NCI-H226 (cell line): ENCODE measurements around the gene LRP10.

Experiments
- DNase-seq: peaks from one replicate; pipeline ENCODE4 v3.0.0-alpha.2; 2015

The LRP10 gene

DNA sequence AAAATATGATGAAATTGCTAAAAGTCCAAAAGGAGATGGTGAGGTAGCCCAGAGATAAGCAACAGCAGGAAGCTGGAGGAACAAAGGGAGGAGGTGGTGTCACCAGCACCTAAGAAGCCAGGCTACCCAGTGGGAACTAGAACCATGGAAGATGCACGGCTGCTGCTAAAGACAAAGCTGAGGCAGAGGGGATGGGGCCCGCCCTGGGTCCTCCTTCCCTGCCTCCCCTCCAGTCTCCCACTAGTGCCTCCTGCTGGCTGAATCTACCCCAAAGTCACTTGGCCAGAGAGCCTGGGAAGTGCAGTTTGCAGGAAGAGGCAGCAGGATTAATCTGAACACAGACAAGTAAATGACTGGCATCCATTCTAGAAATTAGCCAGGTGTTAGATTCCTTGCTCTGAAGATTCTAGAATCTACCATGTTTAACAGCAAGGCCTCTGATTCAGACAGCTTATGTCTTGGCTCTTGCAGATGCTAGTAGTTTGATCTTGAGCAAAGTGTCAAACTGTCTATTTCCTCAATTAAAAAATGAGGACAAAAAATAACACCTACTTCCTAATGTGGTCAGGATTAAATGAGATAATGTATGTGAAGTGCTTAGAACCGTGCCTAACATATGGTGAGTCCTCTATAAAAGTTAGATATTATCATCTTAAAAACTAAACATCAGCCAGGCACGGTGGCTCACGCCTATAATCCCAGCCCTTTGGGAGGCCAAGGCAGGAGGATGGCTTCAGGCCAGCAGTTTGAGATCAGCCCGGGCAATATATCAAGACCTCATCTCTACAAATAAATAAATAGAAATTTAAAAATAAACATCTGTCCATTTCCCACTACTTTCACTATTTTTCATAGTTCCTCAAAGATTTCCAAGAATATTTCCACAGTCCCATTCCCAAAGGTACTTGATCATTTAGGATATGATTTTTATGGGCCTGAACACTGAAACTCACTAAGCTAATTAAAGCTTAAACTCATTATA lies 5.8 kb upstream of the LRP10 start:
- DNase-seq, result no peak

DNA sequence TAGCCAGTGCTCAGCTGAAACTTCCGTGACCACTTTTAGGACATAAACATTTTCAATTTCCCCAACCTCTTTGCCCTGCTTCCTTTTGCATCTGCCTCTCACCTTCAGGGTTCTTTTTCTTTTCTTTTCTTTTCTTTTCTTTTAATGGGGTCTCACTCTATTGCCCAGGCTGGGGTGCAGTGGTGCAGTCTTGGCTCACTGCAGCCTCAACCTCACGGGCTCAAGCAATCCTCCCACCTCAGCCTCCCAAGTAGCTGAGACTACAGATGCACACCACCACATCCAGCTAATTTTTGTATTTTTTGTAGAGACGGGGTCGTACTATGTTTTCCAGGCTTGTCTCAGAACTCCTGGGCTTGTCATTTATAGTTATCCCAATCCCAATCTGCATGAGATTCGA lies 4.7 kb upstream of the LRP10 start:
- no peak for DNase-seq

DNA sequence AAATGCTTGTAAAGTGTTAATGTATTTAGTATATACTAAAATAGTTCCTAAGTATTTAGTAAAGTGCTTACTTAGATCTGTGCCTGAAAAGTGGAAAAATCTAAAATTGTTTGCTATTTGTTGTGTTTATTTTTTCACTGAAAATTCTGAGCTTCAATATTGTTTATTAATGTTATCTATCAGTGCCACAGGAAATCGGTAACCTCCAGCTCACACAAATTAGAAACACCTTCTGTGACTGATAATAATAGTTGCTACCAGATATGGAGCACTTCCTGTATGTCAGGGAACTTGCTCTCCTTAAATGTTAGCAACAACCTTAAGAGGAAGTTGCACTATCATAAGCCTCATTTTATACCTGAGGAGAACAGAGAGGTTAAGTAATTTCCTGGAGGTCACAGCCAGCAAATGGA lies 723 bp upstream of the LRP10 start:
- no peak for DNase-seq

DNA sequence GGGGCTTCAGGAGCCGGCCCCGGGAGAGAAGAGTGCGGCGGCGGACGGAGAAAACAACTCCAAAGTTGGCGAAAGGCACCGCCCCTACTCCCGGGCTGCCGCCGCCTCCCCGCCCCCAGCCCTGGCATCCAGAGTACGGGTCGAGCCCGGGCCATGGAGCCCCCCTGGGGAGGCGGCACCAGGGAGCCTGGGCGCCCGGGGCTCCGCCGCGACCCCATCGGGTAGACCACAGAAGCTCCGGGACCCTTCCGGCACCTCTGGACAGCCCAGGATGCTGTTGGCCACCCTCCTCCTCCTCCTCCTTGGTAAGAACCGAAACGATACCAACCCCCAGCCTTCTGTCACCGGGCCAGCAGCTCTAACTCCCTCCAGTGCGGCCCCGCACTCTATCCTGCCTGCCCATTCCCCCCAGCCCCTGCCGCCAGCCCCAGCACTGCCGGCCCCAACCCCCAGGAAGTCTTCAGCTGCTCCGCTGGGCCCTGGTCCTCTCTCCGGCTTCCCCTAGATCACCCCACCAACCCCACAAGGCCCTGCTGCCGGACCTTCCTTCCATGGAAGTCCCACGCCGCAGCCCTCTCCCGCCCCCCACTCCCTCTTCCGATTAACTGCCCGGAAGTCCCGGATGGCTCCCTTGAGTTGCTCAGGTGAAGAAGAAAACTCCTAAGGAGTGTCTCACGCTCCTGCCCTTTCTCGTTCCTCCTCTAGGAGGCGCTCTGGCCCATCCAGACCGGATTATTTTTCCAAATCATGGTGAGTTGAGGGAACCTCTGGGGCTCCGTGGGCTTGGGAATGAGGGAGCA lies 693 bp downstream of the LRP10 start:
- peak; percentile 79 for DNase-seq

GRCh38 chr14:22872833-22873520 lies 1.4 kb downstream of the LRP10 start:
- no peak for DNase-seq

- no peak for DNase-seq
These were observed 3.6 kb downstream of the LRP10 start for GRCh38 chr14:22875003-22875747.

DNA sequence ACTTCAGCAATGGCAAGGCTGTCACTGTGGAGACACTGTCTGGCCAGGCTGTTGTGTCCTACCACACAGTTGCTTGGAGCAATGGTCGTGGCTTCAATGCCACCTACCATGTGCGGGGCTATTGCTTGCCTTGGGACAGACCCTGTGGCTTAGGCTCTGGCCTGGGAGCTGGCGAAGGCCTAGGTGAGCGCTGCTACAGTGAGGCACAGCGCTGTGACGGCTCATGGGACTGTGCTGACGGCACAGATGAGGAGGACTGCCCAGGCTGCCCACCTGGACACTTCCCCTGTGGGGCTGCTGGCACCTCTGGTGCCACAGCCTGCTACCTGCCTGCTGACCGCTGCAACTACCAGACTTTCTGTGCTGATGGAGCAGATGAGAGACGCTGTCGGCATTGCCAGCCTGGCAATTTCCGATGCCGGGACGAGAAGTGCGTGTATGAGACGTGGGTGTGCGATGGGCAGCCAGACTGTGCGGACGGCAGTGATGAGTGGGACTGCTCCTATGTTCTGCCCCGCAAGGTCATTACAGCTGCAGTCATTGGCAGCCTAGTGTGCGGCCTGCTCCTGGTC lies 4.3 kb downstream of the LRP10 start:
- DNase-seq, result no peak

DNA sequence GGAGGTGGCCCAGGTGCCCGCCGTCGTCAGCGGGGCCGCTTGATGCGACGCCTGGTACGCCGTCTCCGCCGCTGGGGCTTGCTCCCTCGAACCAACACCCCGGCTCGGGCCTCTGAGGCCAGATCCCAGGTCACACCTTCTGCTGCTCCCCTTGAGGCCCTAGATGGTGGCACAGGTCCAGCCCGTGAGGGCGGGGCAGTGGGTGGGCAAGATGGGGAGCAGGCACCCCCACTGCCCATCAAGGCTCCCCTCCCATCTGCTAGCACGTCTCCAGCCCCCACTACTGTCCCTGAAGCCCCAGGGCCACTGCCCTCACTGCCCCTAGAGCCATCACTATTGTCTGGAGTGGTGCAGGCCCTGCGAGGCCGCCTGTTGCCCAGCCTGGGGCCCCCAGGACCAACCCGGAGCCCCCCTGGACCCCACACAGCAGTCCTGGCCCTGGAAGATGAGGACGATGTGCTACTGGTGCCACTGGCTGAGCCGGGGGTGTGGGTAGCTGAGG lies 5.5 kb downstream of the LRP10 start:
- no peak for DNase-seq

GRCh38 chr14:22878271-22879246 lies 7.0 kb downstream of the LRP10 start:
- DNase-seq, result no peak

DNA sequence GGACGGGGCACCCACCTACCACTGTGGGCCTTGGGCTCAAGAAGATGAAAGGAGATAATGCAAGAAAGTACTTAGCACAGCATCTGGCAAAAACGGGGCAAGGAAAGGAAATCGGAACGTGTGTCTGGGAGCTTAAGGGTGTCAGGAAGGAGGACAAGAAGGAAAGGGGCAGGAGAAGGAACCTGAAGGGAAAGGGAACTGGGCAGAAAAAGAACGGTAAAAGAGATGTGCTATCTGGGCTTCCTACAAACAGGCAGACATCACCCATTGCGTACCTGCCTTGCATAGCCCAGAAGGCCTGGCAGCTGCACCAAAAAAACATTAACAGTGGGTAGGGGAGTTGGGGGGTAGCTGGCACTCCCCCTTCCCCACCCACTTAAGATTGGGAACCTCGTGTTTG lies 10.5 kb downstream of the LRP10 start:
- DNase-seq, result no peak

DNA sequence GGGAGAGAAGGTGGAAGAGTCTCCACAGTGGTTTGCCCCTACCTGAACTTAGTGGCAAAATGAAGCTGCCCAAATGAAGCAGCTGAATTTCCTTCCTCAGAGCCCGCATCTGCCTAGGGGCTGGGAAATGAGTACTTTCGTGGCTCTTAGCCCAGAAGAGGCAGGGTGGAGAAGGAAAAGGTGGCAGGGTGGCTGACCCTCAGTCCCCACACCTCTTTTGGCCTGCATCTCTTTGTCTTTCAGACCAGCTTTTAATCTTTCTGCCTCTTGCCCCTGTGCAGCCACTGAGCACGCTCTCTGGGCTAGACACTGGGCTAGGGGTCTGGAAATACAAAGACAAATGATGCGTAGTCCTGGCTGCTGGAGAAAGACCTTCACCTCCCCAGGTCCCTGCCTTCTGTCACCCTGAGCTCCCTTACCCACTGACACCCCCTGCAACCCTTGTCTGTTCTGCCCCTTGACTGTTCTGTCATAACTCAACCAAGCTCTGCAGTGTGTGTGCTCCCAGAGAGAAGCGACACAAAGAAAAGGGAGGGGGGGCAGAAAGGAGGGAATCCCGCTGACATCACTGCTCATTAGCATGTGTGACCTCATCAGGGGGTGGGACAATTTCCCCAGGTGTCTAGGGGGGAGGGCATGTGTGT lies 11.1 kb downstream of the LRP10 start:
- DNase-seq, result no peak

DNA sequence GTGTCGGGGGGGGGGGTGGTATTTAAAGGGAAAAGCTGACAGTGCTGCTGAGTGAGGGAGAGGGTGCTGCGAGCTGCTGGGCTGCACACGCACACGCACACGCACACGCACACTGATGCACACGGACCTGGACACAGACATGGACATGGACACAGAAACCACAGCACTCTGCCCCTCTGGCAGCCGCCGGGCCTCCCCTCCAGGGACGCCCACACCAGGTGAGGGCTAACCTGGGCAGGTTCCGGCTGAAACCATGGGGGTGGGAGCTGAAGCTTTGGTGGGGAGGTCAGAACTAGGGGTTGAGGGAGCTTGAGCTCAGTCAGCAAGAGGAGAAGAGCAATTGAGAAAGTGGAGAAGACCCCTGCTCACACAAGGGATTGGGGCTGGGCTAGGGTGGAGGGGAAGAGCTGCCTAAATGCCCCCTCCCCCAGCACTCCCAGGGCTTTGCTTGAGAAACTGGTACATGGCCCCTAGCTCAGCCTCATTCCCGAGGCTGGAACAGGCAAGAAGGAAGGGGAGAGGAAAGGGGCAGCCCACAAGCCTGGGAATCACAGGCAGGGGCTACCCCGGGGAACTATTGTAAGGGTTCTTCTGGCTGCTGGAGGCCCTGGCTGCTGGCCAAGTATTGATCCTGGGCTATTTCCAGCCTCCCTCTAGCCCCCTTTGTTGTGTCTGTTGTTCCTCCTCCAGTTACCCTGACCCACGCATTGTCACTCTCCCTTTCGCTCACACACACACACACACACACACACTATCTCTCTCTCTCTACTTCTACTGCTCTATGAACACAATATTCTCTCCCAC lies 11.8 kb downstream of the LRP10 start, which contains the start of gene REM2:
Gene REM2, plus strand, starts transcription at position 50 of the 804 bp plus-strand sequence. Its CDS starts 66 bp downstream, at position 116.
- DNase-seq, result no peak

GRCh38 chr14:22884076-22884737 lies 12.7 kb downstream of the LRP10 start:
- DNase-seq, result no peak

DNA sequence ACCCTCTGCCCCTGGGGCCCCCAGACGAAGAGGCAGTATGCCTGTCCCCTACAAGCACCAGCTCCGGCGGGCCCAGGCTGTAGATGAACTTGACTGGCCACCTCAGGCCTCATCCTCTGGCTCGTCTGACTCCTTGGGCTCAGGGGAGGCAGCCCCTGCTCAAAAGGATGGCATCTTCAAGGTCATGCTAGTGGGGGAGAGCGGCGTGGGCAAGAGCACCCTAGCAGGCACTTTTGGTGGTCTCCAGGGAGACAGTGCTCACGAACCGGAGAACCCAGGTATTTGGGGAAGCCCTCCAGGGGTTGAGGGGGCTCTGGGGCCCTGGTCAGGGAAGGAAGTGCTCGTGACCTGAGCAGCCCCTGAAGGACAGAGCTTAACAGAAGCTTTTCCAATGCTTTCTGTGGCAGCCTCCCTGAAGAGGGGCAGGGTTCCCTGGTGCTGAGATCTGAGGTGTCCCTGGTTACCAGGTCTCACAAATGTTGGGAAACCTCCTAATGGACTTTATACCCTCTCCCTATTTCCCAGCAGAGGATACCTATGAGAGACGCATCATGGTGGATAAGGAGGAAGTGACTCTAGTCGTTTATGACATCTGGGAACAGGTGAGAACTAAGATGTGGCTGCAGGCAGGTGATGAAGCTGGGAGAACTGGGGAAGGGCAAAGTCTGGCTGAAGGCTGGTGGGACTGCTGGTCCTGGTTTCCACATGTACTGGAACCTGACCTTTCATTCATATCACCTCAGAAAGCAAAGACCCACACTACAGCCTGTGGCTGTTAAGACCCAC lies 13.4 kb downstream of the LRP10 start:
- no peak for DNase-seq

DNA sequence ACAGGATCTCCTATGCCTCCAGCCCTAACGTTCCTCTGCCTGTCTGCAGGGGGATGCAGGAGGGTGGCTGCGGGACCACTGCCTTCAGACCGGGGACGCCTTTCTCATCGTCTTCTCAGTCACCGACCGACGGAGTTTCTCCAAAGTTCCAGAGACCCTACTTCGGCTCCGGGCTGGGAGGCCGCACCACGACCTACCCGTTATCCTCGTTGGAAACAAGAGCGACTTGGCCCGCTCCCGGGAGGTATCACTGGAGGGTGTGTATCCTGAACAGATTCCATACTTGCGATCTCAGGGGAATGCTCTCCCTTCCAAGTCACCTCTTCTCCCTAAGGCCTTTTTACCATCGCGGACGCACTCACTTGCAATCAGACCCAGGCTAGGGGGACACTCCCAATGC lies 14.4 kb downstream of the LRP10 start:
- DNase-seq, result no peak

DNA sequence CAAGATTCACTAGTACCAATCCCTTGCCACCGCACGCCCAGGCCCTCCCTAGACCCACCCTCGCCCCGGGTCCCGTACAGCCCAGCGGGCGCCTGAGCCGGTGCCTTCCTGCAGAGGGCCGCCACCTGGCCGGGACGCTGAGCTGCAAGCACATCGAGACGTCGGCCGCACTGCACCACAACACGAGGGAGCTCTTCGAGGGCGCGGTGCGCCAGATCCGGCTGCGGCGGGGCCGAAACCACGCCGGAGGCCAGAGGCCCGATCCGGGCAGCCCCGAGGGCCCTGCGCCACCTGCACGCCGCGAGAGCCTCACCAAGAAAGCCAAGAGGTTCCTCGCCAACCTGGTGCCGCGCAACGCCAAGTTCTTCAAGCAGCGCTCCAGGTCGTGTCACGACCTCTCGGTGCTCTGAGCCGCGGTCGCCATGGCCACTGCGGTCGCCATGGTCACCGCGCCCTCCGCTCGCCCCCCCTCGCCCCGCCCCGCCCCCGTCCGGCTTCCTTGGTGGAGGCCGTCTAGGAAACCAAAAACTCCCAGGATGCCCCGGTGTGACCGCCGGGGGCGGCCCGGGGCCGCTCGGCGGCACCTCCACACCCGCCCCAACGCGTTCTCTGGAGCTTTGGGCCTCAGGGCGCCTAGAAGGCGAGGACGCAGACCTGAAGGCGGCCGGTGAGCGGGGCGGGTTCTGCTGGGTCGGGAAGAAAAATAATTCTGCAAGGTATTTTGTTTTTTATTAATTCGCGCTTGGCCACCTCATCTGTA lies 15.1 kb downstream of the LRP10 start:
- no peak for DNase-seq
